OCI-LY7 (cell line): ENCODE measurements around the gene TMEM33. TPM values are rescaled to one million over a fixed set of nuclear protein-coding genes. Genes with fewer than 3 reads are reported as not detected.

Experiments used
- BruUV-seq: library from RNA; stranded (reverse); fragments of 400-500 nt; replicated peaks from 2 replicates; lab custom pipeline; 2021; lab: Mats Ljungman, UMichigan
- CTCF ChIA-PET: fragments of 300-600 bp; sonication (Branson Sonifier 250); formaldehyde crosslinking; loops from one replicate; lab custom pipeline; 2022; ENCODE audit warnings: antibody characterized with exemption; ENCODE audit not compliant: unreplicated experiment; lab: Charles Lee
- POLR2A ChIA-PET: fragments of 300-600 bp; sonication (Branson Sonifier 250); formaldehyde crosslinking; loops from one replicate; lab custom pipeline; 2022; ENCODE audit warnings: antibody characterized with exemption; lab: Charles Lee
- DNase-seq: peaks from one replicate; pipeline ENCODE4 v3.0.0-alpha.2; 2015; ENCODE audit warnings: low spot score
- H2AFZ ChIP-seq: fragments of 200-600 bp; sonication (generic), shearing (Covaris generic); 2 replicates; pipeline ENCODE4 v1.6.1; 2014; ENCODE audit warnings: mild to moderate bottlenecking, antibody characterized with exemption, low read length, moderate library complexity
- H3K27ac ChIP-seq: fragments of 200-600 bp; sonication (generic); 2 replicates; pipeline ENCODE4 v1.5.1; 2014; ENCODE audit warnings: mixed run types, low read depth, mild to moderate bottlenecking, moderate library complexity, low read length, inconsistent platforms; ENCODE audit not compliant: poor library complexity, severe bottlenecking
- H3K36me3 ChIP-seq: fragments of 200-600 bp; sonication (generic); 2 replicates; pipeline ENCODE4 v1.6.1; 2014; ENCODE audit warnings: mild to moderate bottlenecking, antibody characterized with exemption, low read length, moderate library complexity, mixed read lengths; ENCODE audit not compliant: insufficient read depth
- H3K4me1 ChIP-seq: fragments of 200-600 bp; sonication (generic); 2 replicates; pipeline ENCODE4 v1.5.1; 2014; ENCODE audit warnings: mild to moderate bottlenecking, low read length; ENCODE audit not compliant: insufficient read depth, poor library complexity, severe bottlenecking
- H3K4me2 ChIP-seq: fragments of 200-600 bp; sonication (generic); 2 replicates; pipeline ENCODE4 v1.6.1; 2014; ENCODE audit warnings: mild to moderate bottlenecking, low read length
- H3K4me3 ChIP-seq: fragments of 200-600 bp; sonication (generic); 2 replicates; pipeline ENCODE4 v1.5.1; 2014; ENCODE audit warnings: mild to moderate bottlenecking, low read depth, low read length; ENCODE audit not compliant: poor library complexity, severe bottlenecking
- H3K79me2 ChIP-seq: fragments of 200-600 bp; sonication (generic); 2 replicates; pipeline ENCODE4 v1.6.1; 2016; ENCODE audit warnings: low read depth, mild to moderate bottlenecking, low read length, moderate library complexity, mixed read lengths; ENCODE audit not compliant: insufficient read depth
- H3K9me2 ChIP-seq: fragments of 200-600 bp; sonication (generic); 2 replicates; pipeline ENCODE4 v1.6.1; 2016; ENCODE audit warnings: mild to moderate bottlenecking, low read length, mixed read lengths; ENCODE audit not compliant: insufficient read depth
- H3K9me3 ChIP-seq: fragments of 200-600 bp; sonication (generic); 2 replicates; pipeline ENCODE4 v1.6.1; 2014; ENCODE audit warnings: mild to moderate bottlenecking, mixed run types, low read length, mixed read lengths
- H4K20me1 ChIP-seq: fragments of 200-600 bp; sonication (generic); 2 replicates; pipeline ENCODE4 v1.6.1; 2014; ENCODE audit warnings: mild to moderate bottlenecking, antibody characterized with exemption, low read length, moderate library complexity, mixed read lengths; ENCODE audit not compliant: insufficient read depth
- EZH2phosphoT487 ChIP-seq: fragments of 200-600 bp; sonication (generic); IDR thresholded peaks from 2 replicates; pipeline ENCODE4 v1.6.1; 2018; ENCODE audit warnings: low read depth, borderline replicate concordance, mild to moderate bottlenecking, mixed run types, antibody characterized with exemption, low read length, moderate library complexity, mixed read lengths
- intact Hi-C: fragments of 100-400 bp; cut with micrococcal nuclease; formaldehyde crosslinking; loops from one replicate; pipeline ENCODE4 v1.10.0; 2022; ENCODE audit not compliant: unreplicated experiment
- total RNA-seq, 2 experiments: library from RNA; depleted of rRNA in 1 of 2; stranded (reverse); fragments of >200 nt in 1 of 2; shearing (Covaris generic) in 1 of 2; gene quantifications; 2 replicates each; pipeline ENCODE4 v1.2.3, GENCODE V29; 2014 to 2022
- TF ChIP-seq, protein P1 (sequence below): fragments of 200-600 bp; sonication (generic); conservative IDR thresholded peaks from 2 replicates; pipeline ENCODE4 v1.5.1; 2014; ENCODE audit warnings: mild to moderate bottlenecking, antibody characterized with exemption, low read length, moderate library complexity, mixed read lengths

TMEM33 gene
- total RNA-seq, 2 experiments from 2014 or later, result 25.7 to 46.6 TPM

DNA sequence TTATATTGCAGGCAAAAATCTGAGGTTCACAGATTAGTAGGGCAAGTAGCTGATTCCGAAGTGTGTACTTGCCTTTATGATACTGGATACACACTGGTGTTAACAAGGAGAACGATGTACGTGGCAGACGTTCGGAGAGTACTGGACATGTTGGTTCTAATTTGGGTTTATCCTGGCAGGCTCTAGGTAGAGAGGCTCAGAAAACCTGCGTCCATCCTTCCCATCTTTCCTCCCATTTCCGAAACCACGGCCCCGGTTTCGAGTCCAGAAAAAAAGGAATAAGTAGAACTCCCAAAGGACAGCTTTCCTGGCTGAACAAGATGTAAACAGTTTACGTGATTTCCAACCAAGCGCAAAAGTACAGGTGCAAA is 54.8 kb downstream of the TMEM33 start:
- no peaks in the 10 kb centered on the region for H3K36me3 ChIP-seq
- DNase-seq, result no peak
- no peaks in the 10 kb centered on the region for H3K9me2 ChIP-seq
- peaks cover 26% of the 10 kb centered on the region for H3K4me1 ChIP-seq
- H3K27ac ChIP-seq, result no peak overlapping the region
- TF ChIP-seq, protein P1, sequence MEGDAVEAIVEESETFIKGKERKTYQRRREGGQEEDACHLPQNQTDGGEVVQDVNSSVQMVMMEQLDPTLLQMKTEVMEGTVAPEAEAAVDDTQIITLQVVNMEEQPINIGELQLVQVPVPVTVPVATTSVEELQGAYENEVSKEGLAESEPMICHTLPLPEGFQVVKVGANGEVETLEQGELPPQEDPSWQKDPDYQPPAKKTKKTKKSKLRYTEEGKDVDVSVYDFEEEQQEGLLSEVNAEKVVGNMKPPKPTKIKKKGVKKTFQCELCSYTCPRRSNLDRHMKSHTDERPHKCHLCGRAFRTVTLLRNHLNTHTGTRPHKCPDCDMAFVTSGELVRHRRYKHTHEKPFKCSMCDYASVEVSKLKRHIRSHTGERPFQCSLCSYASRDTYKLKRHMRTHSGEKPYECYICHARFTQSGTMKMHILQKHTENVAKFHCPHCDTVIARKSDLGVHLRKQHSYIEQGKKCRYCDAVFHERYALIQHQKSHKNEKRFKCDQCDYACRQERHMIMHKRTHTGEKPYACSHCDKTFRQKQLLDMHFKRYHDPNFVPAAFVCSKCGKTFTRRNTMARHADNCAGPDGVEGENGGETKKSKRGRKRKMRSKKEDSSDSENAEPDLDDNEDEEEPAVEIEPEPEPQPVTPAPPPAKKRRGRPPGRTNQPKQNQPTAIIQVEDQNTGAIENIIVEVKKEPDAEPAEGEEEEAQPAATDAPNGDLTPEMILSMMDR, result no peak
- TF ChIP-seq EZH2phosphoT487, result no peak
- H3K4me2 ChIP-seq, result peak overlapping the region; percentile 91
- H3K9me3 ChIP-seq, result no peaks in the 10 kb centered on the region
- BruUV-seq, result no TSS peak
- H2AFZ ChIP-seq, result peak overlapping the region; percentile 91
- H3K79me2 ChIP-seq, result peaks cover 28% of the 10 kb centered on the region
- H4K20me1 ChIP-seq, result 0 out of 2 replicates have a peak, but pooled peaks cover 5% of the 10 kb centered on the region
- CTCF ChIA-PET, result no interaction called here
- POLR2A ChIA-PET, result interaction anchor here (0.6 to 1.8 kb wide), 5 partner anchors 11 to 936 kb away, joined by 3 to 8 read pairs (median 3); partner anchors contain the start of gene BEND4
- peak overlapping the region; percentile 94 for H3K4me3 ChIP-seq
- intact Hi-C loops, result loop anchor here (2.0 to 5.0 kb wide), 2 partner anchors 55 to 162 kb away; partner anchors contain the start of genes BEND4 and TMEM33

DNA sequence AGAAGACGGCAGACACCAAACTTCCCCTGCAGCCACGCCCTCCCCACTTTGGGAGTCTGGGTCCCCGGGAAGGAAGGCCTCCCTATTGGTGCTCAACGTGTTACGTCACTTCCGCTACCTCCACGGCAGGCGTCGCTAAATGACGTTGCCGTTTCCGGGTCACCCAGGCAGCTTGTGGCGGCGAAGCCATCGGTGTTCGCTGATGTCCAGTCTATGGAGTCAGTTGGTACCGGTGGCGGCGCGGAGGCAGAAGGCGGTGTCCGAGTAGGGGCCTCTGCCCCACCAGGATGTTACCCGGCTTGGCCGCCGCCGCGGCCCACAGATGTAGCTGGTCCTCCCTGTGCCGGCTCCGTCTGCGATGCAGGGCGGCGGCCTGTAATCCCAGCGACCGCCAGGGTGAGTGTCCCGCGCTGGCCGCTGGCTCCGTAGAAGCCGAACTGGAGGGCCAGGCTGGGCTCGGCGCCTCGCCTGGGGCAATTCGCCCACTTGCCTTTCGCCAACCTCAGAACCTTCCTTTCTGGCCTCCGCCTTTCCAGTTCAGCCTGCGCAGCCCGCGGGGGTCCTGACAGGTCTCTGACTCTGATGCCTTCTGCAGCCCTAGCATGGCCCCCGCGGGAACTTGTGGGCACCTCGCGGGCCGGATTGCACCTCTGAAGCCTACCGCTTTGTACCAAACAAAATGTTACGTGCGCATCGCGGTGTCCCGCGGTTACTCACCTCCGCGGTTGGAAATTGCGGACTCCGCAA is 55.3 kb downstream of the TMEM33 start, which contains the start of gene SLC30A9:
SLC30A9 (plus strand) TSS at position 166 of the 747 bp plus-strand sequence; CDS start at position 288, 122 bp downstream.
- peaks cover 28% of the 10 kb centered on the region for H3K79me2 ChIP-seq
- intact Hi-C loops, result loop anchor here (2.0 to 5.0 kb wide), 2 partner anchors 56 to 162 kb away; partner anchors contain the start of genes BEND4 and TMEM33
- no peaks in the 10 kb centered on the region for H3K9me3 ChIP-seq
- peak within 1 kb of the TSS; percentile 91 for H2AFZ ChIP-seq
- peak within 1 kb of the TSS; percentile 94 for H3K4me3 ChIP-seq
- H3K36me3 ChIP-seq, result no peaks in the 10 kb centered on the region
- BruUV-seq, result no TSS peak
- H3K4me1 ChIP-seq, result peaks cover 26% of the 10 kb centered on the region
- ChIA-PET POLR2A (interaction anchor here (0.6 to 1.8 kb wide), 6 partner anchors 11 to 935 kb away, joined by 3 to 8 read pairs (median 3); partner anchors contain the start of gene BEND4), CTCF (no interaction called here)
- peak; percentile 96 for DNase-seq
- TF ChIP-seq, protein P1, result no peak
- no peak for TF ChIP-seq EZH2phosphoT487
- no peak within 1 kb of the TSS for H3K27ac ChIP-seq
- H3K4me2 ChIP-seq, result peak within 1 kb of the TSS; percentile 95
- H3K9me2 ChIP-seq, result no peaks in the 10 kb centered on the region
- H4K20me1 ChIP-seq, result 0 out of 2 replicates have a peak, but pooled peaks cover 5% of the 10 kb centered on the region
